ENCODE results near the gene RBM12.

The RBM12 gene

GRCh38 chr20:35669681-35670080, 5.0 kb upstream of the RBM12 start:
- H3K27ac ChIP-seq (ENCODE audit: low read length): no peak overlapping the region
- H3K4me1 ChIP-seq (ENCODE audit: control insufficient read depth, insufficient read depth, low read length): no peaks in the 10 kb centered on the region
- WGBS (ENCODE audit: insufficient coverage, insufficient read length): no CpG with 5 or more reads among the region's 1 CpG
- H3K9me3 ChIP-seq (ENCODE audit: control insufficient read depth, insufficient read depth, low read length): no peaks in the 10 kb centered on the region
- 0 out of 2 replicates have a peak, but pooled peaks cover 6% of the 10 kb centered on the region for H3K36me3 ChIP-seq (ENCODE audit: control insufficient read depth, insufficient read depth, low read length)
- no peak overlapping the region for H3K4me3 ChIP-seq (ENCODE audit: low read length)
- DNase-seq (ENCODE audit: low read depth, low spot score): no peak
- H3K27me3 ChIP-seq (ENCODE audit: control insufficient read depth, insufficient read depth, low read length): no peaks in the 10 kb centered on the region

- Histone ChIP-seq H3K36me3 (ENCODE audit: control insufficient read depth, insufficient read depth, low read length) (0 out of 2 replicates have a peak, but pooled peaks cover 6% of the 10 kb centered on the region), H3K4me1 (ENCODE audit: control insufficient read depth, insufficient read depth, low read length) (no peaks in the 10 kb centered on the region)
Measured at GRCh38 chr20:35669221-35669620, 4.5 kb upstream of the RBM12 start.

GRCh38 chr20:35665949-35666288, 1.2 kb upstream of the RBM12 start:
- Histone ChIP-seq H3K27me3 (ENCODE audit: control insufficient read depth, insufficient read depth, low read length) (no peaks in the 10 kb centered on the region), H3K9me3 (ENCODE audit: control insufficient read depth, insufficient read depth, low read length) (no peaks in the 10 kb centered on the region), H3K36me3 (ENCODE audit: control insufficient read depth, insufficient read depth, low read length) (0 out of 2 replicates have a peak, but pooled peaks cover 6% of the 10 kb centered on the region), H3K4me3 (ENCODE audit: low read length) (no peak overlapping the region), H3K27ac (ENCODE audit: low read length) (no peak overlapping the region), H3K4me1 (ENCODE audit: control insufficient read depth, insufficient read depth, low read length) (no peaks in the 10 kb centered on the region)
- no peak for DNase-seq (ENCODE audit: low read depth, low spot score)
- no CpG with 5 or more reads among the region's 17 CpGs for WGBS (ENCODE audit: insufficient coverage, insufficient read length)

More at GRCh38 chr20:35669221-35669620, 4.5 kb upstream of the RBM12 start:
- H3K9me3 ChIP-seq (ENCODE audit: control insufficient read depth, insufficient read depth, low read length): no peaks in the 10 kb centered on the region
- no CpG with 5 or more reads among the region's 5 CpGs for WGBS (ENCODE audit: insufficient coverage, insufficient read length)
- no peaks in the 10 kb centered on the region for H3K27me3 ChIP-seq (ENCODE audit: control insufficient read depth, insufficient read depth, low read length)
- DNase-seq (ENCODE audit: low read depth, low spot score): no peak
- no peak overlapping the region for H3K27ac ChIP-seq (ENCODE audit: low read length)
- H3K4me3 ChIP-seq (ENCODE audit: low read length): no peak overlapping the region

GRCh38 chr20:35663516-35664465, 909 bp downstream of the RBM12 start:
- Histone ChIP-seq H3K27me3 (ENCODE audit: control insufficient read depth, insufficient read depth, low read length) (no peaks in the 10 kb centered on the region), H3K36me3 (ENCODE audit: control insufficient read depth, insufficient read depth, low read length) (no peaks in the 10 kb centered on the region), H3K9me3 (ENCODE audit: control insufficient read depth, insufficient read depth, low read length) (no peaks in the 10 kb centered on the region), H3K4me1 (ENCODE audit: control insufficient read depth, insufficient read depth, low read length) (no peaks in the 10 kb centered on the region), H3K27ac (ENCODE audit: low read length) (no peak overlapping the region), H3K4me3 (ENCODE audit: low read length) (peak overlapping the region; percentile 56)
- no peak for DNase-seq (ENCODE audit: low read depth, low spot score)
- no CpG with 5 or more reads among the region's 28 CpGs for WGBS (ENCODE audit: insufficient coverage, insufficient read length)

GRCh38 chr20:35662551-35662950, 2.1 kb downstream of the RBM12 start:
- Histone ChIP-seq H3K4me1 (ENCODE audit: control insufficient read depth, insufficient read depth, low read length) (no peaks in the 10 kb centered on the region), H3K27me3 (ENCODE audit: control insufficient read depth, insufficient read depth, low read length) (no peaks in the 10 kb centered on the region), H3K4me3 (ENCODE audit: low read length) (no peak overlapping the region), H3K36me3 (ENCODE audit: control insufficient read depth, insufficient read depth, low read length) (no peaks in the 10 kb centered on the region), H3K27ac (ENCODE audit: low read length) (no peak overlapping the region), H3K9me3 (ENCODE audit: control insufficient read depth, insufficient read depth, low read length) (no peaks in the 10 kb centered on the region)
- DNase-seq (ENCODE audit: low read depth, low spot score): no peak
- no CpG with 5 or more reads among the region's 2 CpGs for WGBS (ENCODE audit: insufficient coverage, insufficient read length)

GRCh38 chr20:35661908-35662307, 2.8 kb downstream of the RBM12 start:
- Histone ChIP-seq H3K27ac (ENCODE audit: low read length) (no peak overlapping the region), H3K27me3 (ENCODE audit: control insufficient read depth, insufficient read depth, low read length) (no peaks in the 10 kb centered on the region), H3K4me3 (ENCODE audit: low read length) (no peak overlapping the region), H3K4me1 (ENCODE audit: control insufficient read depth, insufficient read depth, low read length) (no peaks in the 10 kb centered on the region), H3K36me3 (ENCODE audit: control insufficient read depth, insufficient read depth, low read length) (no peaks in the 10 kb centered on the region), H3K9me3 (ENCODE audit: control insufficient read depth, insufficient read depth, low read length) (no peaks in the 10 kb centered on the region)
- DNase-seq (ENCODE audit: low read depth, low spot score): no peak
- no CpG with 5 or more reads among the region's 3 CpGs for WGBS (ENCODE audit: insufficient coverage, insufficient read length)

GRCh38 chr20:35661053-35661452, 3.6 kb downstream of the RBM12 start:
- no peak overlapping the region for H3K27ac ChIP-seq (ENCODE audit: low read length)
- H3K9me3 ChIP-seq (ENCODE audit: control insufficient read depth, insufficient read depth, low read length): no peaks in the 10 kb centered on the region
- no CpG with 5 or more reads among the region's 2 CpGs for WGBS (ENCODE audit: insufficient coverage, insufficient read length)
- H3K27me3 ChIP-seq (ENCODE audit: control insufficient read depth, insufficient read depth, low read length): no peaks in the 10 kb centered on the region
- no peaks in the 10 kb centered on the region for H3K36me3 ChIP-seq (ENCODE audit: control insufficient read depth, insufficient read depth, low read length)
- no peak for DNase-seq (ENCODE audit: low read depth, low spot score)
- H3K4me1 ChIP-seq (ENCODE audit: control insufficient read depth, insufficient read depth, low read length): no peaks in the 10 kb centered on the region
- no peak overlapping the region for H3K4me3 ChIP-seq (ENCODE audit: low read length)

GRCh38 chr20:35660122-35660937, 4.4 kb downstream of the RBM12 start:
- no peaks in the 10 kb centered on the region for H3K4me1 ChIP-seq (ENCODE audit: control insufficient read depth, insufficient read depth, low read length)

GRCh38 chr20:35657271-35657670, 7.4 kb downstream of the RBM12 start:
- Histone ChIP-seq H3K4me3 (ENCODE audit: low read length) (no peak overlapping the region), H3K27me3 (ENCODE audit: control insufficient read depth, insufficient read depth, low read length) (no peaks in the 10 kb centered on the region), H3K4me1 (ENCODE audit: control insufficient read depth, insufficient read depth, low read length) (no peaks in the 10 kb centered on the region), H3K27ac (ENCODE audit: low read length) (no peak overlapping the region), H3K9me3 (ENCODE audit: control insufficient read depth, insufficient read depth, low read length) (no peaks in the 10 kb centered on the region), H3K36me3 (ENCODE audit: control insufficient read depth, insufficient read depth, low read length) (peaks cover 19% of the 10 kb centered on the region)
- no peak for DNase-seq (ENCODE audit: low read depth, low spot score)
- WGBS (ENCODE audit: insufficient coverage, insufficient read length): no CpG with 5 or more reads among the region's 1 CpG

More at GRCh38 chr20:35660122-35660937, 4.4 kb downstream of the RBM12 start:
- no peak for DNase-seq (ENCODE audit: low read depth, low spot score)
- no peak overlapping the region for H3K4me3 ChIP-seq (ENCODE audit: low read length)
- no peaks in the 10 kb centered on the region for H3K36me3 ChIP-seq (ENCODE audit: control insufficient read depth, insufficient read depth, low read length)
- no peaks in the 10 kb centered on the region for H3K27me3 ChIP-seq (ENCODE audit: control insufficient read depth, insufficient read depth, low read length)
- H3K9me3 ChIP-seq (ENCODE audit: control insufficient read depth, insufficient read depth, low read length): no peaks in the 10 kb centered on the region
- H3K27ac ChIP-seq (ENCODE audit: low read length): no peak overlapping the region
- no CpG with 5 or more reads among the region's 10 CpGs for WGBS (ENCODE audit: insufficient coverage, insufficient read length)

- H3K4me1 ChIP-seq (ENCODE audit: control insufficient read depth, insufficient read depth, low read length): no peaks in the 10 kb centered on the region
- WGBS (ENCODE audit: insufficient coverage, insufficient read length): no CpG with 5 or more reads among the region's 9 CpGs
- no peak for DNase-seq (ENCODE audit: low read depth, low spot score)
- H3K9me3 ChIP-seq (ENCODE audit: control insufficient read depth, insufficient read depth, low read length): no peaks in the 10 kb centered on the region
- H3K36me3 ChIP-seq (ENCODE audit: control insufficient read depth, insufficient read depth, low read length): peaks cover 19% of the 10 kb centered on the region
- no peak overlapping the region for H3K4me3 ChIP-seq (ENCODE audit: low read length)
- H3K27ac ChIP-seq (ENCODE audit: low read length): no peak overlapping the region
- H3K27me3 ChIP-seq (ENCODE audit: control insufficient read depth, insufficient read depth, low read length): no peaks in the 10 kb centered on the region
Measured at GRCh38 chr20:35654415-35654814, 10.3 kb downstream of the RBM12 start.

Data from iPS DF 6.9 (cell line).